Liver (tissue), 9 donors: ENCODE results near the gene DCLK3. TPM values are rescaled to one million over a fixed set of nuclear protein-coding genes. Genes with fewer than 3 reads are reported as not detected.

Experiments
- DNase-seq: peaks from one replicate; pipeline ENCODE4 v3.0.0-alpha.2; 2017; ENCODE audit warnings: low spot score
- H3K27ac ChIP-seq, 2 donors: one replicate each; pipeline ENCODE4 v1.7.0; 2013; ENCODE audit warnings: inconsistent platforms in 2 of 2, low read length in 2 of 2, control low read depth in 1 of 2, low read depth in 1 of 2, mild to moderate bottlenecking in 1 of 2
- H3K27me3 ChIP-seq, 4 donors: one replicate each; pipeline versions ENCODE4 v1.6.1 to v1.7.0; 2013; ENCODE audit warnings: low read length in 3 of 4, inconsistent platforms in 1 of 4, mild to moderate bottlenecking in 1 of 4, moderate library complexity in 1 of 4; ENCODE audit not compliant: control insufficient read depth in 4 of 4, insufficient read depth in 4 of 4
- H3K36me3 ChIP-seq, 4 donors: one replicate each; pipeline versions ENCODE4 v1.6.1 to v1.7.0; 2013; ENCODE audit warnings: low read length in 3 of 4, mild to moderate bottlenecking in 3 of 4, low read depth in 1 of 4, moderate library complexity in 1 of 4; ENCODE audit not compliant: control insufficient read depth in 4 of 4, insufficient read depth in 3 of 4
- H3K4me1 ChIP-seq, 4 donors: one replicate each; pipeline versions ENCODE4 v1.6.1 to v1.7.0; 2013; ENCODE audit warnings: low read length in 3 of 4, mild to moderate bottlenecking in 3 of 4, moderate library complexity in 1 of 4; ENCODE audit not compliant: control insufficient read depth in 4 of 4, insufficient read depth in 4 of 4
- H3K4me3 ChIP-seq, 3 donors: one replicate each; pipeline versions ENCODE4 v1.6.1 to v1.7.0; 2013; ENCODE audit warnings: low read length in 3 of 3, control low read depth in 1 of 3, low read depth in 1 of 3, mild to moderate bottlenecking in 1 of 3
- H3K9ac ChIP-seq, 2 donors: one replicate each; pipeline ENCODE4 v1.7.0; 2013; ENCODE audit warnings: low read length in 2 of 2, mild to moderate bottlenecking in 2 of 2, moderate library complexity in 2 of 2, control low read depth in 1 of 2, low read depth in 1 of 2
- H3K9me3 ChIP-seq, 4 donors: one replicate each; pipeline versions ENCODE4 v1.6.1 to v1.7.0; 2013; ENCODE audit warnings: low read length in 3 of 4; ENCODE audit not compliant: control insufficient read depth in 4 of 4
- EGR1 ChIP-seq, 2 donors: IDR thresholded peaks; 2 replicates each; pipeline ENCODE4 v1.6.1; 2016 to 2018; ENCODE audit warnings: antibody characterized with exemption in 2 of 2, low read depth in 2 of 2
- FOXA1 ChIP-seq: IDR thresholded peaks from 2 replicates; pipeline ENCODE4 v1.6.1; 2016; ENCODE audit warnings: antibody characterized with exemption
- FOXA2 ChIP-seq: IDR thresholded peaks from 2 replicates; pipeline ENCODE4 v1.6.1; 2016; ENCODE audit warnings: antibody characterized with exemption
- NR2F2 ChIP-seq: IDR thresholded peaks from 2 replicates; pipeline ENCODE4 v1.6.1; 2016; ENCODE audit warnings: antibody characterized with exemption
- RXRA ChIP-seq, 2 donors: IDR thresholded peaks; 2 replicates each; pipeline ENCODE4 v1.6.1; 2017 to 2018; ENCODE audit warnings: antibody characterized with exemption in 2 of 2, mild to moderate bottlenecking in 1 of 2
- SP1 ChIP-seq: IDR thresholded peaks from 2 replicates; pipeline ENCODE4 v1.6.1; 2018; ENCODE audit warnings: antibody characterized with exemption, mild to moderate bottlenecking
- WGBS: extraction: QIAGEN DNeasy Blood & Tissue Kit; methylation state at CpG from one replicate; pipeline ENCODE4 v1.1.7; 2013; 5-methylcytosine and 5-hydroxymethylcytosine counted together
- polyA plus RNA-seq, 2 donors: library from polyadenylated mRNA; stranded (reverse) in 1 of 2; unstranded in 1 of 2; fragments of 200-250 nt in 1 of 2; fragments of >200 nt in 1 of 2; fragmentation: Nextera tagmentation in 1 of 2; extraction: Ambion mirVana in 1 of 2; gene quantifications; one replicate each; pipeline versions ENCODE4 v1.2.1 to v1.2.3, GENCODE V29; 2013 to 2015
- total RNA-seq, 2 donors: library from RNA; depleted of rRNA; stranded (reverse); fragments of >200 nt; gene quantifications; one replicate each; pipeline ENCODE4 v1.2.3, GENCODE V29; 2014
- TF ChIP-seq, protein P1 (sequence below): IDR thresholded peaks from 2 replicates; pipeline ENCODE4 v1.6.1; 2016; ENCODE audit warnings: antibody characterized with exemption, mild to moderate bottlenecking
- TF ChIP-seq, protein P2 (sequence below): fragments of 150-350 bp; IDR thresholded peaks from 2 replicates; pipeline ENCODE4 v1.5.1; 2017; ENCODE audit warnings: improper control_type of control experiment, low read depth, low read length; ENCODE audit not compliant: missing input control
- TF ChIP-seq, protein P3 (sequence below): IDR thresholded peaks from 2 replicates; pipeline ENCODE4 v1.6.1; 2016; ENCODE audit warnings: antibody characterized with exemption
- TF ChIP-seq, protein P4 (sequence below): IDR thresholded peaks from 2 replicates; pipeline ENCODE4 v1.6.1; 2016; ENCODE audit warnings: antibody characterized with exemption
- TF ChIP-seq, protein P5 (sequence below): IDR thresholded peaks from 2 replicates; pipeline ENCODE4 v1.6.1; 2016; ENCODE audit warnings: antibody characterized with exemption
- donor health status: healthy.
- donor health status: healthy.
- donor health status: healthy.
- donor health status: healthy.
- donor health status: healthy.

The DCLK3 gene
- total and polyA plus RNA-seq, 4 donors, result 0.01 to 0.14 (median 0.07) TPM

DNA sequence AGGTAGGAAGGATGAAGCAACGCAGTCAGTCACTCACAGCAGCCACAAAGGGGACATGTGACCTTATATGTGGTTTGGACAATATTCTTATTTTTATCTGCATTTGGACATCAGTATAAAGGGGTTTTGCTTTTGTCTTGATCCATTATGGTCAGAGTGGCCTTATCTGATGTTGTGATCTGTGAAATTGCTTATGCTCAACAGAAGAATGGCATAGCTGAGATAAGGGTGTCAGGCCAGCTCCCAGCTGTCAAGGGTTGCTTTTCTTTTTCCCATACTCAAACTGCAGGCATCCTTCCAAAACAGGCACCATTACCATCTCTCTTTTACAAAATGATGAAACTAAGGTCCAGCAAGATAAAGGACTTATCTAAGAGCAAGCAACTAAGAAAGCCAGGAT lies 28.1 kb downstream of the DCLK3 start:
- no peaks in the 10 kb centered on the region for H3K36me3 ChIP-seq

DNA sequence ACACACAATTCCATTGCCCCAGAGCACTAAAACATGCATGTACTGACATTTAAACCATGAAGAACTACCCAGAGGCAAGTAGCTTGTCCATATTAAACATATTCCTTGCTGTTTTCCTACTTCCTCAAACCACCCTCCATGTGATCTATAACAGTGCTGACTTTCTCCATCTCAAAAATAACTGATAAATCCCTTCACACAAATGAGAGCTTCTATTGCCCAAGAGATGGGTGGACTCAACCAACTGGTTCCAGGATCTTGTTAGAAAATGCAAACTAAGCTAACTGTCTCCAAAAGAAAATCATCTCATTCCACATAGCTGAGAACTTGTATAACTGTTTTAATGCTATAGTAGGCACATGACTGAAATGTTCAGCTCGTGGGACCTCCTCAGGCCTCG lies 29.6 kb downstream of the DCLK3 start:
- TF ChIP-seq SP1 (no peak), FOXA2 (no peak), FOXA1 (no peak), EGR1 (IDR thresholded peaks at IDR 0.05; ENCODE audit: low read depth in 2 of 2) (no peak), NR2F2 (no peak)
- TF ChIP-seq, protein P1, sequence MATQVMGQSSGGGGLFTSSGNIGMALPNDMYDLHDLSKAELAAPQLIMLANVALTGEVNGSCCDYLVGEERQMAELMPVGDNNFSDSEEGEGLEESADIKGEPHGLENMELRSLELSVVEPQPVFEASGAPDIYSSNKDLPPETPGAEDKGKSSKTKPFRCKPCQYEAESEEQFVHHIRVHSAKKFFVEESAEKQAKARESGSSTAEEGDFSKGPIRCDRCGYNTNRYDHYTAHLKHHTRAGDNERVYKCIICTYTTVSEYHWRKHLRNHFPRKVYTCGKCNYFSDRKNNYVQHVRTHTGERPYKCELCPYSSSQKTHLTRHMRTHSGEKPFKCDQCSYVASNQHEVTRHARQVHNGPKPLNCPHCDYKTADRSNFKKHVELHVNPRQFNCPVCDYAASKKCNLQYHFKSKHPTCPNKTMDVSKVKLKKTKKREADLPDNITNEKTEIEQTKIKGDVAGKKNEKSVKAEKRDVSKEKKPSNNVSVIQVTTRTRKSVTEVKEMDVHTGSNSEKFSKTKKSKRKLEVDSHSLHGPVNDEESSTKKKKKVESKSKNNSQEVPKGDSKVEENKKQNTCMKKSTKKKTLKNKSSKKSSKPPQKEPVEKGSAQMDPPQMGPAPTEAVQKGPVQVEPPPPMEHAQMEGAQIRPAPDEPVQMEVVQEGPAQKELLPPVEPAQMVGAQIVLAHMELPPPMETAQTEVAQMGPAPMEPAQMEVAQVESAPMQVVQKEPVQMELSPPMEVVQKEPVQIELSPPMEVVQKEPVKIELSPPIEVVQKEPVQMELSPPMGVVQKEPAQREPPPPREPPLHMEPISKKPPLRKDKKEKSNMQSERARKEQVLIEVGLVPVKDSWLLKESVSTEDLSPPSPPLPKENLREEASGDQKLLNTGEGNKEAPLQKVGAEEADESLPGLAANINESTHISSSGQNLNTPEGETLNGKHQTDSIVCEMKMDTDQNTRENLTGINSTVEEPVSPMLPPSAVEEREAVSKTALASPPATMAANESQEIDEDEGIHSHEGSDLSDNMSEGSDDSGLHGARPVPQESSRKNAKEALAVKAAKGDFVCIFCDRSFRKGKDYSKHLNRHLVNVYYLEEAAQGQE, result no peak
- TF ChIP-seq, protein P2, sequence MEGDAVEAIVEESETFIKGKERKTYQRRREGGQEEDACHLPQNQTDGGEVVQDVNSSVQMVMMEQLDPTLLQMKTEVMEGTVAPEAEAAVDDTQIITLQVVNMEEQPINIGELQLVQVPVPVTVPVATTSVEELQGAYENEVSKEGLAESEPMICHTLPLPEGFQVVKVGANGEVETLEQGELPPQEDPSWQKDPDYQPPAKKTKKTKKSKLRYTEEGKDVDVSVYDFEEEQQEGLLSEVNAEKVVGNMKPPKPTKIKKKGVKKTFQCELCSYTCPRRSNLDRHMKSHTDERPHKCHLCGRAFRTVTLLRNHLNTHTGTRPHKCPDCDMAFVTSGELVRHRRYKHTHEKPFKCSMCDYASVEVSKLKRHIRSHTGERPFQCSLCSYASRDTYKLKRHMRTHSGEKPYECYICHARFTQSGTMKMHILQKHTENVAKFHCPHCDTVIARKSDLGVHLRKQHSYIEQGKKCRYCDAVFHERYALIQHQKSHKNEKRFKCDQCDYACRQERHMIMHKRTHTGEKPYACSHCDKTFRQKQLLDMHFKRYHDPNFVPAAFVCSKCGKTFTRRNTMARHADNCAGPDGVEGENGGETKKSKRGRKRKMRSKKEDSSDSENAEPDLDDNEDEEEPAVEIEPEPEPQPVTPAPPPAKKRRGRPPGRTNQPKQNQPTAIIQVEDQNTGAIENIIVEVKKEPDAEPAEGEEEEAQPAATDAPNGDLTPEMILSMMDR, result no peak
- TF ChIP-seq, protein P3, sequence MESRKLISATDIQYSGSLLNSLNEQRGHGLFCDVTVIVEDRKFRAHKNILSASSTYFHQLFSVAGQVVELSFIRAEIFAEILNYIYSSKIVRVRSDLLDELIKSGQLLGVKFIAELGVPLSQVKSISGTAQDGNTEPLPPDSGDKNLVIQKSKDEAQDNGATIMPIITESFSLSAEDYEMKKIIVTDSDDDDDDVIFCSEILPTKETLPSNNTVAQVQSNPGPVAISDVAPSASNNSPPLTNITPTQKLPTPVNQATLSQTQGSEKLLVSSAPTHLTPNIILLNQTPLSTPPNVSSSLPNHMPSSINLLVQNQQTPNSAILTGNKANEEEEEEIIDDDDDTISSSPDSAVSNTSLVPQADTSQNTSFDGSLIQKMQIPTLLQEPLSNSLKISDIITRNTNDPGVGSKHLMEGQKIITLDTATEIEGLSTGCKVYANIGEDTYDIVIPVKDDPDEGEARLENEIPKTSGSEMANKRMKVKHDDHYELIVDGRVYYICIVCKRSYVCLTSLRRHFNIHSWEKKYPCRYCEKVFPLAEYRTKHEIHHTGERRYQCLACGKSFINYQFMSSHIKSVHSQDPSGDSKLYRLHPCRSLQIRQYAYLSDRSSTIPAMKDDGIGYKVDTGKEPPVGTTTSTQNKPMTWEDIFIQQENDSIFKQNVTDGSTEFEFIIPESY, result no peak
- TF ChIP-seq, protein P4, sequence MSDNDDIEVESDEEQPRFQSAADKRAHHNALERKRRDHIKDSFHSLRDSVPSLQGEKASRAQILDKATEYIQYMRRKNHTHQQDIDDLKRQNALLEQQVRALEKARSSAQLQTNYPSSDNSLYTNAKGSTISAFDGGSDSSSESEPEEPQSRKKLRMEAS, result no peak
- TF ChIP-seq, protein P5, sequence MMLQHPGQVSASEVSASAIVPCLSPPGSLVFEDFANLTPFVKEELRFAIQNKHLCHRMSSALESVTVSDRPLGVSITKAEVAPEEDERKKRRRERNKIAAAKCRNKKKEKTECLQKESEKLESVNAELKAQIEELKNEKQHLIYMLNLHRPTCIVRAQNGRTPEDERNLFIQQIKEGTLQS, result no peak
- H3K4me1 ChIP-seq, result peaks cover 0 to 5% (median 2%) of the 10 kb centered on the region in 4 donors
- H3K36me3 ChIP-seq, result no peaks in the 10 kb centered on the region
- no peak overlapping the region for H3K9ac ChIP-seq
- H3K27ac ChIP-seq, result no peak overlapping the region
- DNase-seq, result no peak
- no peak overlapping the region for H3K4me3 ChIP-seq
- H3K27me3 ChIP-seq, result no peaks in the 10 kb centered on the region
- H3K9me3 ChIP-seq, result no peaks in the 10 kb centered on the region
- WGBS, result 89% methylated on average over 2 of the region's 2 CpGs

More for the DNA sequence above, 28.1 kb downstream of the DCLK3 start:
- Histone ChIP-seq H3K27ac (no peak overlapping the region), H3K4me3 (no peak overlapping the region), H3K4me1 (peaks cover 0 to 5% (median 2%) of the 10 kb centered on the region in 4 donors), H3K27me3 (no peaks in the 10 kb centered on the region), H3K9ac (no peak overlapping the region), H3K9me3 (no peaks in the 10 kb centered on the region)
- DNase-seq, result no peak
- WGBS, result 80% methylated on average over 1 of the region's 1 CpG
- no peak for TF ChIP-seq EGR1 (IDR thresholded peaks at IDR 0.05; ENCODE audit: low read depth in 2 of 2)
- no peak for TF ChIP-seq RXRA (IDR thresholded peaks at IDR 0.05)
- TF ChIP-seq, protein P3, result no peak
